ENCODE data around the gene STK32C.

Gene STK32C

DNA sequence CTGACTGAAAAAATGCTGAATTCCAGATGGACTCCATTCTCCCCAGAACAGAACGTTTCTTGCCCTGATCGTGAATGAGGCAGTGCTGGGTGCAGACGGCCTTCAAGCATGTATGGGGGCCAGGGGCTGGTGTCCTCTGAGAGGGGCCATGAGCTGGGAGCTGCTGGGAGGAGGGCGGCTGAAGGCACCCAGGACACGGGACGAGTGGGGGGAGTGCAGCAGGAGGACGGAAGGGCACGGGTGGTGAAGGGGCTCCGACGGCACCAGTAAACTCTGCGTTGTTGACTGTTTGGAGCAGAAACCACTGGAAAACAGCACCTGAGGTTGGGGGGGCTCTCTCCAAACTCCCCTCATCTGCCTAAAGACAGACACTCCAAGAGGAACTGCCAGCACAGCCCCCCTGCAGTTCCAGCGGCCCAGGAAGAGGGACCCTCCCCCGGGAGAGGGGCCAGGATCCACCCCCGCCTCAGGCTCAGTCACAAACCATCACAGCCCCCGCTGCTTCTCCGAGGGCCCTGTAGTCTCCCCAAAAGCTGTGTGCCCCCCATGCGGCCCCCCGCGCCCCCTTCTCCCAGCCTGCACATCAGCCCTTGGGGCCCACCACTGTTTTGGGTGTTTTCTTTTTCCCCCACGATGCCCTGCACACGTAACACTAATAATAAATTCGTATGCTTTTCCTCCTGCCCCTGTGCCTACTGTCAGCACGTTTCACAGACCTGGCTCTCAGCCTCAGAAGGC, 65.5 kb downstream of the STK32C start:
- no peak for DNase-seq

DNA sequence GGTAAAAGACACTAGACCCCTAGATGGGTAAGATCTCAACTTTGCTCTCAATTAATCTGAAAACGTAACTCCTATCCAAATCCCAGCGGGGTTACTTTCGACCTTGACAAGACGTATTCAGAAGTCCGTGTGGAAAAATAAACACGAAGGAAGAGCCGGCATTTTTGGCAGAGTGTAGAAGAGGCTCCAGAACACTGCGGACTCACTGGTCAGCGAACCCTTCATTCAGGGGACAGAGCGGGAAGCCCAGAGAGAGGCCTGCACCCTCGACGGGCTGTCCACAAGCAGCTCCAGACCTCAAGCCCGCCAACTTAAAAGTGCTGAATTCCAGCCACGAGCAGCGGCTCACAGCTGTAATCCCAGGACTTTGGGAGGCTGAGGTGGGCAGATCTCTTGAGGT, 66.3 kb downstream of the STK32C start:
- DNase-seq: no peak

DNA sequence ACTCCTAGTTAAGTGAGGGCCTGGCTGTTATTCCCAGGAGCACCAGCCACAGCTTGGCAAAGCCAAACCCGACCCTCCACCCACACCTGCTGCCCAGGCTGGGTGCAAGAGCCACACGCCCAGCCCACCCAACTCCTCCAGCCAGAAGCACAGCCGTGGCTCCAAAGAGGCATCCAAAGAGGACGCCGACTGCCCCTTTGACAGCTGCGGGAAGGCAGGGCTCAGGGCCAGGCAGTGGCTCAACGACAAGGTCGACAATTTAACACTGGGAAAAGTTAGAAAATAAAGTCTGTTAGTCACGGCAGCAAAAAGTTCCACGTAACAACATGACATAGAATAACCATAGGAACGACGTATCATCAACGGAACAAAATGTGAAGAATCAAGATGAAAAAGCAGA, 66.7 kb downstream of the STK32C start:
- DNase-seq: no peak

DNA sequence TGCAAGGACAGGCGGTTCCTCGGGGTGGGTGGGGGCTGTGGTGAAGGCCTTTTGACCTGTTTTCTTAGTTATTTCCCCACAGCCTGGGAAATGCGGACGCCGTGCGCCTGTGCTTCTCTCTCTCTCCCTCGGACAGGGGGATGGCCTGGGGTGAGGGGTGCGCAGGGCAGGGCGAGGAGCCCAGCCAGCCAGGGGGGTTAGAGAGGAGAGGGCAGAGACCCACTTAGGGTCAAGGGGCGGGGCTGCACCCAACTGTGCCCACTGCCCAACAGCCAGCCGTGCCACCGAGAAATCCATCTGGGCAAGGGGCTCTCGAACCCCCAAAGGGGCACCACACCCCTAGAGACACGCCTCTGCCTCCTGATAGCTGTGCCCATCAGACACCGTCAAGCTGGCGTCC, 67.2 kb downstream of the STK32C start:
- DNase-seq: no peak

DNA sequence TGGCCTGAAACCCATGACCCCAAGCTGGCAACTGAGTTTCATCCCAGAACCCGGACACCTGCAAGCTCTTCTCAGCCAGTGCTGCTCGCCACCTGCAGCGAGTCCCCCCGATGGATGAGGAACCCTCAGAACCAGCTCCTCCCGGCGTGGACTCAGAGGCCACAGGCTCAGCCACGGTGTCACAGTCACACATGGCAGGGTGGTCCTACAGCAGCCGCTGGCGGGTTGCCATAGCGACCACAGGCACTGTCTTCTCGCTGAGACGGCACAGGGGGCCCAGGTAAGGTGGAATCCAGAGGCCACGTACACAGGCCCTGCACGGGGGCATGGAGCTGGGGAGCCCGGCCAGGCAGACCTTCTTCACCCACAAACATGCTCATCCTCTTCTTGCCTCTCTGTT, 67.6 kb downstream of the STK32C start:
- no peak for DNase-seq

DNA sequence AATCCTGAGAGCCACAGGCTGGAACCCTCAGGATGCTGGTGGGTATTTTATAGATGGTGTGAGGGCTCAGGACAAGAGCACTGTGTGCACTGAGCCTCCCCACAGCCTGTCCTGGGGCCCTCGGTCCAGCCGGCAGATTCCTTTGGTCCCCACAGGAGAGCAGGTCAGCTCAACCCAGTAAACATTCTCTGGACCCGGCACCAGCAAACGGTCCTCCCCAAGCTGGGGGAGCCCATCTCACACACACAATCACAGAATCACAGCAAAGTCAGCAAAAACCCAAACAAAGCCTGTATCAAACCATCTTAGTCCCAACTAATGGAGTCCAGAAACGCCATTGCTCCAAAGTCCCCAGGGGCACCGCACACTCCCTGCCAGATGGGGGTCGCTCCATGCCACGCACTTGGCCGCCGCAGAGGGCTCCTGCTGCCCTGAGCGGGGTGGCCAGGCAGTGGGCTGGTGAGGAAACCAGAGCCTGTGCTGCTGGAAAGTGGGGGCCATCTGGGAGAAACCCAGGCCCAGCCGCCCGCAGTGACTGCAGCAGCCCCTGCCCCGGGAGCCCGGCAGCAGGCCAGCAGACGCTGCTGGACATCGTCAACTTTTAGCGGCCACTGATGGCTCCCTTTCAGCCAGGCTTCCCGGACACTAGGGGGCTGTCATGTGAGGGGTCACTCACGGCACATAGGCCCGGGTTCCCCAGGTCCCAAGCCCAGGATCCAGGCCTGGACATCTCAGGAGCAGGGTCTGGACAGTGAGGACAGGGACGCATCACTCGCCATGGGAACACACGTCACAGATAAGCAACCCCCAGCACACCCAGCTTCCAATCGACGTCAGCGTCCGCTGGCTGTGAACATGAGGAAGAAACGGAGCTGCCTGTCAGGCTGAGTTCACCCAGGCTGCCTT, 68.4 kb downstream of the STK32C start:
- no peak for DNase-seq

DNA sequence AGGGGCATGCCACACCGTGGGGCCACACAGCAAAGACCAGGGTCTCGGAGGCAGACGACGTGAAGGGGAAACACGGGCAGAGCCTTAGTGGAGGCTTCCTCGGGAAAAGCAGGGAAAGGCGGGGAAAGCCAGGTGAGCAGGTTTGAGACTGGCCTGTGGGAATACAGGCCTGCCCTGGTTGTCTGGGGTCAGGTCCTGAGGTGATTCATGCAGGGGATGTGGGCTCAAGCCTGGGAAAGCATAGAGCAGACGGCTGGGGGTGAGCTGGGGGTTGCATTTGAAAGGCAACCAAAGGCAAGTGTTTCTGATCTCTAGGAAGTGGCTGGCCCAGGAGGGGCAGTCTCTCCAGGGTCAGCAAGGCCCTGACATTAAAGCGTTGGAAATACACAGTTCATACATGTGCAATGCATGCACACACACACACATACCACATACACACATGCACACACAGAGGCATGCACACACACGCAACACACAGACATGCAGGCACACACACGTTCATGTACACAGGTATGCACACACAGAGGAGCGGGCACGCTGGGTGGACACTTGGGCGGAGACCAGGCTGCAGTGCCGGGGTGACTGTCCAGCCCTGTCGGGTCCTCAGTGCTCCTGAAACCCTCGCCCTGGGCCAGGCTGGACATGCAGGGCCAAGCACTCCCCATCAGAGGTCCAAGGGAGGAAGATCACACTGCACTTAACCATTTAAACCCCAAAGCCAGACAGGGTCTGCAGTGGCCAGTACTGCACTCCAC, 69.2 kb downstream of the STK32C start:
- DNase-seq: no peak

DNA sequence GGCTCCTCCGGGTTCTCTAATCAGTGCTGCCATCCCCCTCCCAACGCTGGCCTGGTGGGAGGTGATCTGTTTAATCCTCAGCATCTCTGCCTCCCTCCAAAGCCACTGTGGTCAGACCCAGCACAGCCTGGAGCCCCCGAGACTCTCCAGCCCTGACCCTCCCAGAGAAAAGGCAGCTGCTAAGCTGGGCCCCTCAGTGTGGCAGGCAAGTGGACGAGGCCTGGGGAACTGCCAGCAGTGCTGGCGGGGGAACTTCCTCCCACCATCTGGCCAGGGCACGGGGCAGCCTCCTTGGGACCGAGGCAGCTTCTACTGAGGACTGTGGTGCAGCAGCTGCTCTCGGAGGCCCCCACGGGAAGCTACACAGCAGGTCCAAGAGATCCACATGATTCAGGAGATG, 69.9 kb downstream of the STK32C start:
- no peak for DNase-seq

DNA sequence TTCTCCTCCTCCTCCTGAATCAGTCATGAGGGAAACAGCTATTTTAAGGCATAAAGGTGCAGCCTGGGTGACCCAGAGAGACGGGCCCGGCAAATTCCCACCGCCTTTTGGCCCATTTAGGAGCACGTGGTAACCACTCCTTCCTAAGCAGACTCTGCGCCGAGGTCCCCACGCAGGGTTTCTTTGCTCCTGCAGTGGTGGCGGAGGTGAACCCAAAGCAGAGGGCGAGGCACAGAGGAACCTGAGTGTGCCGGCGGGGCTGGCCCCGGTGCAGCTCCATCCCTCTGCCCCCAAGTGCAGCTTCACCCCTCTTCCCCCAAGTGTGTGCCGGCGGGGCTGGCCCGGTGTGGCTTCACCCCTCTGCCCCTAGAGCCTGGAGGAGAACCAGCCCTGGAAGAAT, 70.4 kb downstream of the STK32C start:
- DNase-seq: no peak

DNA sequence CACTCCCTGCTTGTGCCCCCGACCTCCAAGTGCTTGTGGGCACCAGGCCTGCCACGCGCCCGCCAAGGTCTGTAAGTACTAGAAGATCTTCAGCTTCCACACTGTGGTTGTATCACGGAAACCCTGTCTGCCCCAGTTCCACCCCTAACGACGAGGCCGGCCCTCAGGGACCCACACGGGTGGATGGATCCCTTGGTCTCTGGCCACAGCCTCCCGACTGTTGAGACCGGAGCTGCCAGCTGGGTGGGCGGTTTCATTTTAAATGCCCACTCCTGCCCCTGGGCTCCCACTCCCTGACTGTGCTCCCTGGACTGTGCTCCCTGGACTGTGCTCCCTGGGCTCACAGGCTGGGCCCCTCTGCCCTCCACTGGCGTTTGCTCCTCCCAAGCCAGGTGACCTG, 70.9 kb downstream of the STK32C start:
- no peak for DNase-seq

DNA sequence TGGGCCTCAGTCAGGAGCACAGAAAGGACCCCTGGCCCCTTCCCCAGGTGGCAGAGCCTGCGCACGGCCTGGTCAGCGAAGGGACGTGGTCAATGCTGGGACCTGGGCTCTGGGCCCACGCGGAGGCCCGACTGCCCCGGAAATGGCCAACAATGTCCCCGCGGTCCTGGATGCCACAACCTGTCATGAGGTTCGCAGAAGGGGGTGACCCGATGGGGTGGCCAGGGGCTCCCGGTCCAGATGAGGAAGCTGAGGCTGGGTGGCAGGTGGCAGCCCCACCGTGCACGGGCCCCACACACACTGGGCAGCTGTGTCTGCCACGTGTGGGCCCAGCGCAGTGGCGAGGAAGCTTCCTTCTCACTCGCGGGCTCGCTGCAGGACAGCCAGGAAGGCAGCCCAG, 71.6 kb downstream of the STK32C start:
- DNase-seq: no peak

DNA sequence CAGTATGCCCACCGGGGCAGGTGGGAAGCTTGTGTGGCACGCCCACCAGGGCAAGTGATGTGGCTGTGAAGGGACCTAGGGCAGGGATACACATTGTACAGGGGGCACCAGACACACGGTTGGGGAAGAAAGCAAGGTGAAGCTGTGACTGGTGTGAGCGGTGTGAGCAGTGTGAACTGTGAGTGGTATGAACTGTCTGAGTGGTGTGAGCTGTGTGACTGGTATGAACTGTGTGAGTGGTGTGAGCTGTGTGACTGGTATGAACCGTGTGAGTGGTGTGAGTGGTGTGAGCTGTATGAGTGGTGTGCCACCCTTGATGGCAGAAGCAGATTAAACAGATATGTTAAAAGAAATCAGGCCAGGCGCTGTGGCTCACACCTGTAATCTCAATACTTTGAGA, 72.9 kb downstream of the STK32C start:
- no peak for DNase-seq

DNA sequence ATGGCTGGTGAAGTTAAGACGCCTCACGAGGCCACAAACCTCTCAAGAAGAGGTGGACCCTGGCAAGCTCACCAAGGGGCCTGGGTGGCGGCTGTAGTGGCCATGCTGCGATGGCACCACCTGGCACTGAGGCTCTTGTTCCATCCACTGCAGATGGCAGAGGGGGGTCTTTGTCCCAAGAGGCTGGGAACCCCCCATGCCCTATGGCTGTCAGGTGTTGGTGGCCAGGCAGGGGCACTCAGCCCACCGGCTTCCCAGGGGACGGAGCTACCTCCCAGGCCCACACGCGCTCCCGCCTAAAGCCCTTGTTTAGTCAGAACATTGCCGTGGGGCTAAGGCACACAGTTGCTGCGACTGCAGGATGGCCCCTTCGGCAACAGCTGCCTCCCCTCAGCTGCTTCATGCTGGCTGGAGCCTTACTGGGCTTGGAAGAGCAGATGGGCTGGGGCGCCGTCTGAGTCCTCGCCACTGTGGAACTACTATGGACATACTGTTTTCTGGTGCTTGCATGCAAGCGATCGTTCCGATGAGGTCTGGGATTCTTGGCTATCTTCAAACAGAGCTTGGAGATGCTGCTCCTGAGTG, 74.2 kb downstream of the STK32C start:
- no peak for DNase-seq

DNA sequence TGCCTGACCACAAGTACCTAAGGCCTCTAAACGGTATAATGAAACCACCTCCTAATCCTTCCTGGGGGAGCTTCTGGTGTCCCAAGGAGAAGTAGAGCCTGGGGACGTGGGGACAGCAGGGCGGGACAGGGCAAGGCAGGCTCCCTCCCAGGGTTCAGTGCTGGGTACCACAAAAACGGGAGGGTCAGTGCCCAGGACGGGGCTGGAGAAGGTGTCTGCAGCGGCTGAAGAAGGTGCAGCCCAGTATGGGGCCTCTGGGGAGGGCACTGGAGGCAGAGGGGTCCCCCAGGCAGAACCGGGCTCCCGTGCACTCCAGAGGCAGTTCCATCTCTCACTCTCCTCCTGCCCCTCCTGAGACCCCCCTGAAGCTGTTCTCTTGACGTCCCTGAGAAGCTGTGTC, 74.8 kb downstream of the STK32C start:
- DNase-seq: no peak

DNA sequence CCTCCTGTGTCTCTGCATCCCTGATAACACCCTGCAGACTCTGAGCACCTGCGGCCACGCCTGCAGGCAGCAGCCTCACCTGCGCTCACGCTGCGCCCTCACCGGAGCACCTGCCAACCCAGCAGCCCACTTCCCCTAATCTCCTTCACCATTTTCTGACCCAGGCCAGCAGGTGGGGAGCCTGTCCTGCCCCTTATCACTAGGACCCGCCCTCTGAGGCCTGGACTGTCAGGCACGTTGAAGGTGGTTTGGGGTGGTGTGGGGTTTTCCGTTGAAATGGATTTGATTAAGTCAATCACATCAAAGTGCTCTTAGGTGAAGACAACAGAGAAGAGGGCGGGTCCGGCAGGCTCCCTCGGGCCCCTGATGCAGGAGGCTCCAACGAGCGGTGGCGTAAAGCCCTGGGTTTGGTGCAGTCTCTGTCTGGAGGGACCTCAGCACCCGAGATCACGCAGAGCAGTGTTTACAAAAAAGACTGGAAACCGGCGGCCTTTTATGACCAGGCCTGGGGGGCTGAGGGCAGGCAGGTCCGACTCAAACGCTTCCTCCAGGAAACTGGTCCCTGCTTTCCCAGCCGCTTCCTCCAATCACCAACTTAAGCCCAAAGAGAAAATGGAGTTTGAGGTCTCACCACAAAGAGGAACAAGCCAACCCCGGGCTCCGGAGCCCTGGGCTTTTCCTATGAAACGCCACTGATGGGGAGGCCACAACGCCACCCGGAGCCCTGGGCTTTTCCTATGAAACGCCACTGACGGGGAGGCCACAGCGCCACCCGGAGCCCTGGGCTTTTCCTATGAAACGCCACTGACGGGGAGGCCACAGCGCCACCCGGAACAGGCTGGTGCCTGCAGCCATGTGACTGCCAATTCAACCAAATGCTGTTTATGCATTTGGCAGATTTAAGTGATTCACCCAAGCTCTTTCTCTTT, 75.5 kb downstream of the STK32C start:
- no peak for DNase-seq

DNA sequence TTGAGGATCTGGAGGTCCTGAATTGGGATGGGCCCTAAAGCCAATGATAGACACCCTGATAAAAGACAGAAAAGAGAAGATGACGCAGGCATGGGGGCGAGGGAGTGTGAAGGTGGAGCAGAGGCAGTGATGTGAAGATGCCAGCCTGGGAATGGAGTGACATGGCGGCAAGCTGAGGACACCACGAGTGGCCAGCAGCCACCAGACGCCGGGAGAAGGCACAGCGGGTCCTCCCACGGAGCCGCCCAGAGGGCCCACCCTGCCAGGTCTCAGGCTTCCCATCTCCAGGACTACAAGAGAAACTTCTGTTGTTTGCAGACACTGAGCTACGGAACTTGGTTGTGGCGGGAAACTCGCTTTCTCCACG, 76.1 kb downstream of the STK32C start:
- no peak for DNase-seq

DNA sequence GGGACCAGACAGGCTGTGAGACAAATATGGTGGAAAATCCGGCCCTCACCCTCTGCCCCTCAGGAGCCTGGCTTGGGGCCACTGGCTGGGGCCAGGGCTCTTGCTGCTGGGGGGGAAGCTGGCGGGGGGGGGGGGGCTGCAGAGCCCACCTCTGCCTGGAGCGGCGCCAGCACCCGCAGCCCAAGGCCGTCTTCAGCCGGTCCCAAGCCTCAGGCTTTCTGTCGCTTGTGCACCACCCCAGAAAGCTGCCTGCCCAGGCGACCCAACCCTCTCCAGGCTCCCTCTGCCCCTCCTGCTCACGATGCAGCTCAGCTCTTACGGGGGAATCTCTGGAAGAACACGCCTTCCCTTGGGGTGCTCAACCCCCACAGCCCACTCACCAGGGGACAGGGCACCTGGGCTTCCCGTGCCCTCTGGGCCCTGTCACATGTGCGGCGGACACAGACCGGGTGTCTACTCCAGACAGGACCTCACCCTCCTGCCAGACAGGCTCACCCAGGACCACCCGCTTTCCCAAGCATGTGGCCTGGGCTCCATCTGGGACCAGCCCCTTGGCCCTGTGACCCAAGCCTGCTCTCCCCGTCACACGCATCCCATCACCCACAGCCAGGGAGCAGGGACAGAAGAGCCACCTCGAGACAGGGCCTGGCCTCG, 77.1 kb downstream of the STK32C start:
- DNase-seq: no peak

DNA sequence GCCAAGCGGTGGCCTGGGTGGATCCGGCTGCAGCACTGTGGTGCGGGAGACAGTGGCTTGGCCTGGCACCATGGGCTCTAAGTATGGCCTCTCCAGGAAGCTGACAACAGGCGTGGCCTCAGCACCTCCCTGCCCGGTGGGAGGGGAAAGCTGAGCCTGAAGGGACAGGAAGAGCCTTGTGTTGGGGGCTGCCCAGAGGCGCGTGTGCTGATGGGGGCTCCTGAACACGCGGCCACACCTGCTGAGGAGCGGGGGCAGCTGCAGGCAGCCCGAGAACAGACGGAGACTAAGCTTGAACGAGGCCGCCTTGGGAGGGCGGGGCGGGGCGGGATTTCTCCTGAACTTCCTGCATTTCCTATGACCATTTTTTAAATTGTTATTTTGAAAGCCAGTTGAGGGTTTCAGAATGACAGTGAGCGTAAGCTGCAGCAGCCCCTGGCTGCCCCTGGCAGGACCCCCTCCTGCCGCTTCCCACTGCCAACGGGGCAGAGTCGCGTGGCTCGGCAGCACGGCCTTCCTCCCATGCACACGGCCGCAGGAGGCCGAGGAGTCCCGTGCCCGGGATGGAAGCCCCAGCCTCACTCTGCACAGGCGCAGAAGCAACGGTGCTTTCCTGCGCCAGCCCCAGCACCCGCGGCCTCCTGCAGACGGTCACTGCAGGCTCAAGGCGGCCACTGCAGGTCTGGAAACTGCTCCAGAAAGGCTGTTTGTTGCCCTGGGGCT, 77.8 kb downstream of the STK32C start:
- DNase-seq: no peak

DNA sequence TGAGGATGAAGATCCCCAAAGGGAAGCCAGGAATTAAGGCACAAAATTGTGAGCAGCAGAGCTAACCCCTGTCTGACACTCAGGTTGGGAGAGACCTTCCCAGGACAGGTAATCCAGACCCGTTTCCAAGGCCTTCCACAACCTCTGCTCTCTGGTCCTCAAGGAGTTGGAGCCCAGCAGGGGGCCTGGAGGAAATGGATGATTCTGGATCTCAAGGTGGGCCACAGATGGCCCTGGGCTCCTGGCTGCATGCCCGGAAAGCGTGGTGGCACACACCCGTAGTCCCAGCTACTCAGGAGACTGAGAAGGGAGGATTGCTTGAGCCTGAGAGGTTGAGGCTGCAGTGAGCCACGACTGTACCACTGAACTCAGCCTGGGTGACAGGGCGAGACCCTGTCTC, 78.7 kb downstream of the STK32C start:
- no peak for DNase-seq

DNA sequence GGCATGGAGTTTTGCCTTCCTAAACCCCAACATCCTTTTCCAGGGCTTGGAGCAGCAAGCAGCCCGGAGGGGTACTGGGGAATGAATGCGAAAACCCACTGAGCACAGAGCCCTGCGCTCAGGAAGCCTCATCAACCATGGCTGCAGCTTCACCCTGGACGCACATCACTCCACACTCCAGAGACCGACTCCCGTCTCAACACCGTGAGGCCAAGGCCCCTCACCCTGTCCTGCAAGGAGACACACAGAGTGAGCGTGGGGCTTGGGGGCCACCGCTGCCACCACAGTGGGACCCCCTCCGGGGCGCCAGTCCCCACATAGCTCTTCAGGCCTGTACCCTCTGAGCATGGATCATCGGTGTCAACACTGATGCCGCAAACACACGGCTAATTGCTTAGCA, 79.1 kb downstream of the STK32C start:
- DNase-seq: no peak

DNA sequence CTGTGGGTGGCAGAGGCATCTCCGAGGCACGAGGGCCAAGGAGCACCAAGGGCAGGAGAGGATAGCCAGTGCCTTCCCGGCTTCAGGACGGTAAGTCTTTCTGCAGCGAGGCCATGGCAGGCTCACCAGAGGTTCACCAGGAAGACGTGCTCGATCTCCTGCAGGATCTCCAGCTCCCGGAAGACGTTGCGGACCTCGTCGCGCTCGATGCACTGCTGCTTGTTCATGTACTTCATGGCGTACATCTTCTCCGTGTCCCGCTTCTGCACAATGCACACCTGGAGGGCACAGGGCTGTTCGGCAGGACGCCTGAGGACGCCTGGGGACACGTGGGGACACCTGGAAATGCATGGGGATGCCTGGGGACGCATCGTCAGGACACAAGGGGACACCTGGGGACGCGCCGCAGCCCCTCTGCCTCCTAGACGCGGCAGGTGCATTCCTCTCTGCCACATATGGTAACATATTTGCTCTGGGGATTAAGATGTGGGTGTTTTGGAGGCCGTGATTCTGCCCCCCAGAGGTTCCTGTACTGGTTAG, 79.8 kb downstream of the STK32C start:
- no peak for DNase-seq

Measured in NCI-H2171 (cell line).